Breast epithelium (tissue), 4 donors: Measurements from ENCODE around the gene SUPT6H. TPM values are rescaled to one million over a fixed set of nuclear protein-coding genes. Genes with fewer than 3 reads are reported as not detected.
"Not testable (repeated sequence)": the region's sequence is repeated elsewhere in the genome, so short reads cannot be mapped to it uniquely, and the experiment has no call there.

Experiments used
- DNase-seq, 2 donors: peaks; one replicate each; pipeline ENCODE4 v3.0.0-alpha.2; 2019; ENCODE audit warnings: low spot score in 2 of 2
- H3K27ac ChIP-seq, 2 donors: fragments of 200-600 bp; sonication (generic) in 1 of 2; one replicate each; pipeline ENCODE4 v1.5.1; 2016 to 2019; ENCODE audit warnings: mild to moderate bottlenecking in 1 of 2
- H3K27me3 ChIP-seq, 2 donors: fragments of 200-600 bp; sonication (generic) in 1 of 2; one replicate each; pipeline versions ENCODE4 v1.5.1 to v1.6.0; 2017 to 2019; ENCODE audit warnings: control low read depth in 1 of 2, mild to moderate bottlenecking in 1 of 2
- H3K36me3 ChIP-seq: fragments of 200-600 bp; one replicate; pipeline ENCODE4 v1.5.1; 2019
- H3K4me1 ChIP-seq, 2 donors: fragments of 200-600 bp; sonication (generic); one replicate each; pipeline ENCODE4 v1.5.1; 2016 to 2019; ENCODE audit warnings: control low read depth in 1 of 2
- H3K4me3 ChIP-seq, 3 donors: fragments of 200-600 bp; sonication (generic); 1 replicate in 2 of 3; 2 replicates in 1 of 3; pipeline ENCODE4 v1.5.1; 2016 to 2019; ENCODE audit warnings: mild to moderate bottlenecking in 3 of 3, moderate library complexity in 2 of 3
- H3K9me3 ChIP-seq, 2 donors: fragments of 200-600 bp; sonication (generic) in 1 of 2; one replicate each; pipeline ENCODE4 v1.5.1; 2016 to 2019; ENCODE audit warnings: control low read depth in 1 of 2
- CTCF ChIP-seq, 3 donors: fragments of 450-650 bp; IDR thresholded peaks; one replicate each; pipeline ENCODE4 v1.5.1; 2016 to 2017; ENCODE audit warnings: antibody characterized with exemption in 3 of 3, mild to moderate bottlenecking in 3 of 3, moderate library complexity in 3 of 3
- POLR2A ChIP-seq: fragments of 450-650 bp; IDR thresholded peaks from one replicate; pipeline ENCODE4 v1.6.1; 2016; ENCODE audit warnings: antibody characterized with exemption, mild to moderate bottlenecking, moderate library complexity
- POLR2AphosphoS5 ChIP-seq, 3 donors: sonication (generic); formaldehyde crosslinking; IDR thresholded peaks; one replicate each; pipeline ENCODE4 v1.6.1; 2017; ENCODE audit warnings: antibody characterized with exemption in 3 of 3
- intact Hi-C: fragments of 100-400 bp; cut with DNase I; formaldehyde crosslinking; loops from one replicate; pipeline ENCODE4 v1.15.1; 2023; ENCODE audit warnings: low total_unique reads
- total RNA-seq, 3 donors: library from RNA; depleted of rRNA; stranded (reverse); fragments of >200 nt; gene quantifications; one replicate each; pipeline ENCODE4 v1.1.0, GENCODE V29; 2016

Gene SUPT6H
- total RNA-seq, 3 donors from 2014 or later: 62.6 to 69.9 (median 66.7) TPM

GRCh38 chr17:28734712-28735241 is 72.8 kb downstream of the SUPT6H start:
- Histone ChIP-seq H3K9me3 (no peaks in the 10 kb centered on the region), H3K27ac (no peak overlapping the region), H3K4me1 (no peaks in the 10 kb centered on the region), H3K36me3 (no peaks in the 10 kb centered on the region), H3K4me3 (no peak overlapping the region), H3K27me3 (no peaks in the 10 kb centered on the region)
- intact Hi-C loops: no loop called here
- TF ChIP-seq POLR2A (no peak), POLR2AphosphoS5 (IDR thresholded peaks at IDR 0.05) (no peak), CTCF (IDR thresholded peaks at IDR 0.05) (no peak)
- no peak for DNase-seq

- no peaks in the 10 kb centered on the region for H3K4me1 ChIP-seq
- no peak overlapping the region for H3K27ac ChIP-seq
- no peak for DNase-seq
- no peaks in the 10 kb centered on the region for H3K9me3 ChIP-seq
- TF ChIP-seq POLR2AphosphoS5 (IDR thresholded peaks at IDR 0.05): no peak
- TF ChIP-seq CTCF (IDR thresholded peaks at IDR 0.05): no peak
- TF ChIP-seq POLR2A: no peak
- intact Hi-C loops: no loop called here
- no peaks in the 10 kb centered on the region for H3K36me3 ChIP-seq
- no peaks in the 10 kb centered on the region for H3K27me3 ChIP-seq
- no peak overlapping the region for H3K4me3 ChIP-seq
Observed at GRCh38 chr17:28735242-28735722, 73.3 kb downstream of the SUPT6H start.

- H3K4me1 ChIP-seq, H3K4me3 ChIP-seq, H3K9me3 ChIP-seq, intact Hi-C loops, H3K27me3 ChIP-seq, H3K36me3 ChIP-seq, DNase-seq, H3K27ac ChIP-seq: not testable (repeated sequence)
Observed at GRCh38 chr17:28735913-28736769, 74.1 kb downstream of the SUPT6H start.

GRCh38 chr17:28737316-28737715 is 75.3 kb downstream of the SUPT6H start:
- Histone ChIP-seq H3K4me3 (no peak overlapping the region), H3K4me1 (no peaks in the 10 kb centered on the region), H3K9me3 (no peaks in the 10 kb centered on the region), H3K27me3 (no peaks in the 10 kb centered on the region), H3K27ac (no peak overlapping the region), H3K36me3 (no peaks in the 10 kb centered on the region)
- DNase-seq: no peak
- TF ChIP-seq CTCF (IDR thresholded peaks at IDR 0.05) (no peak), POLR2AphosphoS5 (IDR thresholded peaks at IDR 0.05) (no peak), POLR2A (no peak)
- intact Hi-C loops: no loop called here

- no peak for DNase-seq
- intact Hi-C loops: no loop called here
- Histone ChIP-seq H3K9me3 (no peaks in the 10 kb centered on the region), H3K4me3 (no peak overlapping the region), H3K4me1 (no peaks in the 10 kb centered on the region), H3K27me3 (no peaks in the 10 kb centered on the region), H3K27ac (no peak overlapping the region), H3K36me3 (no peaks in the 10 kb centered on the region)
- TF ChIP-seq POLR2AphosphoS5 (IDR thresholded peaks at IDR 0.05): no peak
- TF ChIP-seq CTCF (IDR thresholded peaks at IDR 0.05): no peak
- TF ChIP-seq POLR2A: no peak
Observed at GRCh38 chr17:28737770-28738679, 76.0 kb downstream of the SUPT6H start.
